K562 (cell line): ENCODE measurements around the gene FFAR1. TPM values are rescaled to one million over a fixed set of nuclear protein-coding genes. Genes with fewer than 3 reads are reported as not detected.

Experiments used
- TRIM24 ChIP-seq, 2 experiments: fragments of 450-650 bp; IDR thresholded peaks; 2 replicates each; pipeline ENCODE4 v1.6.1; 2016
- polyA plus RNA-seq, 8 experiments: library from polyadenylated mRNA; depleted of rRNA in 4 of 8; stranded (reverse) in 5 of 8; unstranded in 3 of 8; fragments of >200 nt; fragmentation: Nextera tagmentation in 2 of 8; fragmentation: Illumina TruSeq in 1 of 8; extraction: Ambion mirVana in 2 of 8; extraction: Trizol in 1 of 8; gene quantifications; 2 replicates each; pipeline versions ENCODE4 v1.2.1 to v1.2.3, GENCODE V29; 2011 to 2014; ENCODE audit warnings: inconsistent platforms in 1 of 8, missing spikeins in 1 of 8
- total RNA-seq, 7 experiments: library from RNA; depleted of rRNA in 6 of 7; stranded (reverse); fragments of >200 nt in 6 of 7; fragmentation: Illumina TruSeq in 2 of 7; extraction: Trizol in 2 of 7; gene quantifications; 2 replicates each; pipeline versions ENCODE4 v1.2.1 to v1.2.3, GENCODE V29; 2011 to 2021; ENCODE audit warnings: low replicate concordance in 1 of 7
- TF ChIP-seq, protein P1 (sequence below): fragments of 450-650 bp; IDR thresholded peaks from 2 replicates; pipeline ENCODE4 v1.6.1; 2016; ENCODE audit warnings: mild to moderate bottlenecking, moderate library complexity

Gene FFAR1
- total and polyA plus RNA-seq, 9 of the 15 experiments (the other 6 are each of a cell fraction or from before 2014, with no cell fraction given) = not detected

DNA sequence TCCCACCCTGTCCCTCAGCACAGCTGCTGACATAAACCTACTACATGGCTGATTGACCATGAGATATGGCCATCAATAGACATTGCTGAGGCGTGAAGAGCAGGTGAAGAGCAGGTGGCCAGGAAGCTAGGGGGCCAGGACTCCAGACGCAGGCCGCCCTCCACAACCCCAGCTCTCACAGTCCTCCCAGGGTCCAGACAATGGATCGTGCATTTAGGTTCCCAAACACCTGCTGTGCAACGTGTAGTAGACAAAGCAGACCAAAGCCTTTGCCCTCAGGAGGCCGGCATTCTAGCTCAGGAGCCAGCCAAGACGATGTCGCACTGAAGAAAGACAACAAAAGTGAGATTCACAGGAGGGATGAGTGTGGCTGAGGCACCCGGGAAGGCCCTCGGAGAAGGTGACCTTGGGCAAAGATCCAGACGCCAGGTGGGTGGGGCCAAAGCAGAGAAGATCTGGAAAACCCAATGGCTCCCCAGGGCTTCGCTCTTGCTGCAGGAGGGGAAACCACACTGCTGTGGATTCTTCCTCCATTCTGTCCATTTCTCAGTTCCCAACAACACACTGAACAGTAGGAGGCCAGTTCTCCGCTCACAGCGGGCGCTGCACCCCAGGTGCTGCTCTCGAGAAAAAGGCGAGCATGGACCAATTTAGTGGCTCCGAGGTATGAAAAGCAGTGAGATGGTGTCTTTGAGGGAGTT, 1.4 kb downstream of the FFAR1 start (continued):
- TF ChIP-seq, protein P1, sequence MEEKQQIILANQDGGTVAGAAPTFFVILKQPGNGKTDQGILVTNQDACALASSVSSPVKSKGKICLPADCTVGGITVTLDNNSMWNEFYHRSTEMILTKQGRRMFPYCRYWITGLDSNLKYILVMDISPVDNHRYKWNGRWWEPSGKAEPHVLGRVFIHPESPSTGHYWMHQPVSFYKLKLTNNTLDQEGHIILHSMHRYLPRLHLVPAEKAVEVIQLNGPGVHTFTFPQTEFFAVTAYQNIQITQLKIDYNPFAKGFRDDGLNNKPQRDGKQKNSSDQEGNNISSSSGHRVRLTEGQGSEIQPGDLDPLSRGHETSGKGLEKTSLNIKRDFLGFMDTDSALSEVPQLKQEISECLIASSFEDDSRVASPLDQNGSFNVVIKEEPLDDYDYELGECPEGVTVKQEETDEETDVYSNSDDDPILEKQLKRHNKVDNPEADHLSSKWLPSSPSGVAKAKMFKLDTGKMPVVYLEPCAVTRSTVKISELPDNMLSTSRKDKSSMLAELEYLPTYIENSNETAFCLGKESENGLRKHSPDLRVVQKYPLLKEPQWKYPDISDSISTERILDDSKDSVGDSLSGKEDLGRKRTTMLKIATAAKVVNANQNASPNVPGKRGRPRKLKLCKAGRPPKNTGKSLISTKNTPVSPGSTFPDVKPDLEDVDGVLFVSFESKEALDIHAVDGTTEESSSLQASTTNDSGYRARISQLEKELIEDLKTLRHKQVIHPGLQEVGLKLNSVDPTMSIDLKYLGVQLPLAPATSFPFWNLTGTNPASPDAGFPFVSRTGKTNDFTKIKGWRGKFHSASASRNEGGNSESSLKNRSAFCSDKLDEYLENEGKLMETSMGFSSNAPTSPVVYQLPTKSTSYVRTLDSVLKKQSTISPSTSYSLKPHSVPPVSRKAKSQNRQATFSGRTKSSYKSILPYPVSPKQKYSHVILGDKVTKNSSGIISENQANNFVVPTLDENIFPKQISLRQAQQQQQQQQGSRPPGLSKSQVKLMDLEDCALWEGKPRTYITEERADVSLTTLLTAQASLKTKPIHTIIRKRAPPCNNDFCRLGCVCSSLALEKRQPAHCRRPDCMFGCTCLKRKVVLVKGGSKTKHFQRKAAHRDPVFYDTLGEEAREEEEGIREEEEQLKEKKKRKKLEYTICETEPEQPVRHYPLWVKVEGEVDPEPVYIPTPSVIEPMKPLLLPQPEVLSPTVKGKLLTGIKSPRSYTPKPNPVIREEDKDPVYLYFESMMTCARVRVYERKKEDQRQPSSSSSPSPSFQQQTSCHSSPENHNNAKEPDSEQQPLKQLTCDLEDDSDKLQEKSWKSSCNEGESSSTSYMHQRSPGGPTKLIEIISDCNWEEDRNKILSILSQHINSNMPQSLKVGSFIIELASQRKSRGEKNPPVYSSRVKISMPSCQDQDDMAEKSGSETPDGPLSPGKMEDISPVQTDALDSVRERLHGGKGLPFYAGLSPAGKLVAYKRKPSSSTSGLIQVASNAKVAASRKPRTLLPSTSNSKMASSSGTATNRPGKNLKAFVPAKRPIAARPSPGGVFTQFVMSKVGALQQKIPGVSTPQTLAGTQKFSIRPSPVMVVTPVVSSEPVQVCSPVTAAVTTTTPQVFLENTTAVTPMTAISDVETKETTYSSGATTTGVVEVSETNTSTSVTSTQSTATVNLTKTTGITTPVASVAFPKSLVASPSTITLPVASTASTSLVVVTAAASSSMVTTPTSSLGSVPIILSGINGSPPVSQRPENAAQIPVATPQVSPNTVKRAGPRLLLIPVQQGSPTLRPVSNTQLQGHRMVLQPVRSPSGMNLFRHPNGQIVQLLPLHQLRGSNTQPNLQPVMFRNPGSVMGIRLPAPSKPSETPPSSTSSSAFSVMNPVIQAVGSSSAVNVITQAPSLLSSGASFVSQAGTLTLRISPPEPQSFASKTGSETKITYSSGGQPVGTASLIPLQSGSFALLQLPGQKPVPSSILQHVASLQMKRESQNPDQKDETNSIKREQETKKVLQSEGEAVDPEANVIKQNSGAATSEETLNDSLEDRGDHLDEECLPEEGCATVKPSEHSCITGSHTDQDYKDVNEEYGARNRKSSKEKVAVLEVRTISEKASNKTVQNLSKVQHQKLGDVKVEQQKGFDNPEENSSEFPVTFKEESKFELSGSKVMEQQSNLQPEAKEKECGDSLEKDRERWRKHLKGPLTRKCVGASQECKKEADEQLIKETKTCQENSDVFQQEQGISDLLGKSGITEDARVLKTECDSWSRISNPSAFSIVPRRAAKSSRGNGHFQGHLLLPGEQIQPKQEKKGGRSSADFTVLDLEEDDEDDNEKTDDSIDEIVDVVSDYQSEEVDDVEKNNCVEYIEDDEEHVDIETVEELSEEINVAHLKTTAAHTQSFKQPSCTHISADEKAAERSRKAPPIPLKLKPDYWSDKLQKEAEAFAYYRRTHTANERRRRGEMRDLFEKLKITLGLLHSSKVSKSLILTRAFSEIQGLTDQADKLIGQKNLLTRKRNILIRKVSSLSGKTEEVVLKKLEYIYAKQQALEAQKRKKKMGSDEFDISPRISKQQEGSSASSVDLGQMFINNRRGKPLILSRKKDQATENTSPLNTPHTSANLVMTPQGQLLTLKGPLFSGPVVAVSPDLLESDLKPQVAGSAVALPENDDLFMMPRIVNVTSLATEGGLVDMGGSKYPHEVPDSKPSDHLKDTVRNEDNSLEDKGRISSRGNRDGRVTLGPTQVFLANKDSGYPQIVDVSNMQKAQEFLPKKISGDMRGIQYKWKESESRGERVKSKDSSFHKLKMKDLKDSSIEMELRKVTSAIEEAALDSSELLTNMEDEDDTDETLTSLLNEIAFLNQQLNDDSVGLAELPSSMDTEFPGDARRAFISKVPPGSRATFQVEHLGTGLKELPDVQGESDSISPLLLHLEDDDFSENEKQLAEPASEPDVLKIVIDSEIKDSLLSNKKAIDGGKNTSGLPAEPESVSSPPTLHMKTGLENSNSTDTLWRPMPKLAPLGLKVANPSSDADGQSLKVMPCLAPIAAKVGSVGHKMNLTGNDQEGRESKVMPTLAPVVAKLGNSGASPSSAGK = peak; percentile 45; the same call in 1 of the 2 replicates
- TF ChIP-seq TRIM24 (IDR thresholded peaks at IDR 0.05) = 0 out of 4 replicates have a peak, but pooled peaks of 1 of the 2 experiments have one; percentile 14
